GM23338 (cell line): ENCODE results near the gene UBASH3B. TPM values are rescaled to one million over a fixed set of nuclear protein-coding genes. Genes with fewer than 3 reads are reported as not detected.

ENCODE experiments used
- ATAC-seq: fragments of 200-7000 bp; cut with Tn5 transposase; 3 replicates; pipeline ENCODE4 v1.9.1; 2020
- DNase-seq: peaks from one replicate; pipeline ENCODE4 v3.0.0-alpha.2; 2015; ENCODE audit warnings: low spot score
- H2AFZ ChIP-seq: fragments of 200-600 bp; sonication (generic); 2 replicates; pipeline ENCODE4 v1.8.0; 2016; ENCODE audit warnings: antibody characterized with exemption, mild to moderate bottlenecking, moderate library complexity
- H3F3A ChIP-seq: fragments of 200-600 bp; sonication (generic); replicated peaks from 2 replicates; pipeline ENCODE4 v1.8.0; 2017; ENCODE audit warnings: antibody characterized with exemption, mixed run types, low read depth
- H3K27ac ChIP-seq: fragments of 200-600 bp; sonication (generic); 2 replicates; pipeline ENCODE4 v1.6.1; 2016; ENCODE audit warnings: low read depth
- H3K27me3 ChIP-seq: fragments of 200-600 bp; sonication (generic); 2 replicates; pipeline ENCODE4 v1.8.0; 2016; ENCODE audit warnings: mild to moderate bottlenecking, mixed run types, moderate library complexity; ENCODE audit not compliant: insufficient read depth
- H3K36me3 ChIP-seq: fragments of 200-600 bp; sonication (generic); 2 replicates; pipeline ENCODE4 v1.8.0; 2016; ENCODE audit warnings: mild to moderate bottlenecking; ENCODE audit not compliant: insufficient read depth
- H3K4me1 ChIP-seq: fragments of 200-600 bp; sonication (generic); 2 replicates; pipeline ENCODE4 v1.8.0; 2016; ENCODE audit warnings: mild to moderate bottlenecking, moderate library complexity; ENCODE audit not compliant: insufficient read depth
- H3K4me2 ChIP-seq: fragments of 200-600 bp; sonication (generic); 2 replicates; pipeline ENCODE4 v1.7.1; 2017; ENCODE audit warnings: mixed run types
- H3K4me3 ChIP-seq: fragments of 200-600 bp; sonication (generic); 2 replicates; pipeline ENCODE4 v1.6.1; 2016; ENCODE audit warnings: mixed run types
- H3K79me2 ChIP-seq: fragments of 200-600 bp; sonication (generic); replicated peaks from 2 replicates; pipeline ENCODE4 v1.8.0; 2017; ENCODE audit warnings: mild to moderate bottlenecking; ENCODE audit not compliant: insufficient read depth
- H3K9me2 ChIP-seq: fragments of 200-600 bp; sonication (generic); 2 replicates; pipeline ENCODE4 v1.8.0; 2017; ENCODE audit not compliant: insufficient read depth
- H4K20me1 ChIP-seq: fragments of 200-600 bp; sonication (generic); replicated peaks from 2 replicates; pipeline ENCODE4 v1.8.0; 2017; ENCODE audit warnings: mild to moderate bottlenecking; ENCODE audit not compliant: insufficient read depth
- H3K27ac Mint-ChIP-seq: 2 replicates; pipeline ENCODE4 v1.8.0; 2020; ENCODE audit warnings: inconsistent platforms, mild to moderate bottlenecking, moderate library complexity, mixed read lengths
- H3K27me3 Mint-ChIP-seq: 3 replicates; pipeline ENCODE4 v1.8.0; 2022; ENCODE audit warnings: low read depth, mild to moderate bottlenecking, moderate library complexity, mixed read lengths, inconsistent platforms; ENCODE audit not compliant: insufficient read depth, poor library complexity
- H3K36me3 Mint-ChIP-seq: 3 replicates; pipeline ENCODE4 v1.8.0; 2021; ENCODE audit warnings: low read depth, mild to moderate bottlenecking, inconsistent platforms, moderate library complexity, mixed read lengths
- H3K4me1 Mint-ChIP-seq: 3 replicates; pipeline ENCODE4 v1.8.0; 2020; ENCODE audit warnings: mild to moderate bottlenecking, inconsistent platforms, mixed read lengths
- H3K4me3 Mint-ChIP-seq: 3 replicates; pipeline ENCODE4 v1.8.0; 2021; ENCODE audit warnings: moderate library complexity, mild to moderate bottlenecking, inconsistent platforms, mixed read lengths
- H3K9me3 Mint-ChIP-seq: 3 replicates; pipeline ENCODE4 v1.8.0; 2020; ENCODE audit warnings: moderate library complexity, mild to moderate bottlenecking, inconsistent platforms, mixed read lengths
- CREB1 ChIP-seq: fragments of 250-450 bp; sonication (Bioruptor Pico); IDR thresholded peaks from 2 replicates; pipeline ENCODE4 v1.5.0; 2020; ENCODE audit warnings: low read depth, mild to moderate bottlenecking, moderate library complexity
- EZH2phosphoT487 ChIP-seq: fragments of 200-600 bp; sonication (generic); IDR thresholded peaks from one replicate; pipeline ENCODE4 v1.8.1; 2018; ENCODE audit warnings: antibody characterized with exemption; ENCODE audit not compliant: unreplicated experiment
- JUNB ChIP-seq: IDR thresholded peaks from one replicate; pipeline ENCODE4 v1.6.1; 2016; ENCODE audit warnings: antibody characterized with exemption; ENCODE audit not compliant: unreplicated experiment
- NANOG ChIP-seq: IDR thresholded peaks from 2 replicates; pipeline ENCODE4 v1.6.1; 2016; ENCODE audit warnings: antibody characterized with exemption, borderline replicate concordance
- POLR2AphosphoS5 ChIP-seq: IDR thresholded peaks from 2 replicates; pipeline ENCODE4 v1.6.1; 2016; ENCODE audit warnings: antibody characterized with exemption, low read depth
- STAT1 ChIP-seq: IDR thresholded peaks from one replicate; pipeline ENCODE4 v1.6.1; 2016; ENCODE audit warnings: antibody characterized with exemption; ENCODE audit not compliant: unreplicated experiment
- ZNF114 ChIP-seq: fragments of 250-450 bp; sonication (Bioruptor Pico); IDR thresholded peaks from 2 replicates; pipeline ENCODE4 v1.5.0; 2020; ENCODE audit warnings: mild to moderate bottlenecking, moderate library complexity
- ZNF462 ChIP-seq: fragments of 250-450 bp; sonication (Bioruptor Pico); IDR thresholded peaks from 2 replicates; pipeline ENCODE4 v1.5.0; 2020; ENCODE audit warnings: mild to moderate bottlenecking, moderate library complexity
- polyA plus RNA-seq: library from polyadenylated mRNA; unstranded; fragments of >200 nt; fragmentation: Nextera tagmentation; extraction: Ambion mirVana; gene quantifications from 2 replicates; pipeline ENCODE4 v1.2.1, GENCODE V29; 2016
- total RNA-seq: library from RNA; depleted of rRNA; stranded (reverse); fragments of >200 nt; shearing (Covaris generic); gene quantifications from 2 replicates; pipeline ENCODE4 v1.2.3, GENCODE V29; 2014
- TF ChIP-seq, protein P1 (sequence below), 2 experiments: fragments of 200-600 bp in 1 of 2; sonication (generic) in 1 of 2; conservative IDR thresholded peaks; 2 replicates each; pipeline versions ENCODE4 v1.5.1 to v1.6.1; 2016 to 2017; ENCODE audit warnings: antibody characterized with exemption in 2 of 2, low read depth in 2 of 2, mild to moderate bottlenecking in 2 of 2, moderate library complexity in 1 of 2

Gene UBASH3B
- total and polyA plus RNA-seq, 2 experiments from 2014 or later = 2.1 to 12.0 TPM

GRCh38 chr11:122852796-122853160 is 197.3 kb downstream of the UBASH3B start:
- TF ChIP-seq ZNF114 (CRISPR knock-in tag) (no peak), EZH2phosphoT487 (no peak)
- Histone ChIP-seq H3K27me3 (no peaks in the 10 kb centered on the region), H3K4me1 (peaks cover 18% of the 10 kb centered on the region; the same call in 1 of the 2 replicates), H3K79me2 (no peaks in the 10 kb centered on the region), H4K20me1 (no peaks in the 10 kb centered on the region), H3K36me3 (no peaks in the 10 kb centered on the region), H3K27ac (no peak overlapping the region), H3F3A (no peaks in the 10 kb centered on the region), H3K4me2 (no peak overlapping the region), H3K4me3 (no peak overlapping the region), H2AFZ (0 out of 2 replicates have a peak overlapping the region, but pooled peaks have one; percentile 19), H3K9me2 (no peaks in the 10 kb centered on the region)
- peaks cover 25% of the 10 kb centered on the region for H3K4me1 Mint-ChIP-seq
- no peaks in the 10 kb centered on the region for H3K36me3 Mint-ChIP-seq
- no peak overlapping the region for H3K4me3 Mint-ChIP-seq
- peaks cover 3% of the 10 kb centered on the region for H3K27me3 Mint-ChIP-seq
- no peaks in the 10 kb centered on the region for H3K9me3 Mint-ChIP-seq
- no peak overlapping the region for H3K27ac Mint-ChIP-seq
- DNase-seq (no peak), ATAC-seq (no peak)

DNA sequence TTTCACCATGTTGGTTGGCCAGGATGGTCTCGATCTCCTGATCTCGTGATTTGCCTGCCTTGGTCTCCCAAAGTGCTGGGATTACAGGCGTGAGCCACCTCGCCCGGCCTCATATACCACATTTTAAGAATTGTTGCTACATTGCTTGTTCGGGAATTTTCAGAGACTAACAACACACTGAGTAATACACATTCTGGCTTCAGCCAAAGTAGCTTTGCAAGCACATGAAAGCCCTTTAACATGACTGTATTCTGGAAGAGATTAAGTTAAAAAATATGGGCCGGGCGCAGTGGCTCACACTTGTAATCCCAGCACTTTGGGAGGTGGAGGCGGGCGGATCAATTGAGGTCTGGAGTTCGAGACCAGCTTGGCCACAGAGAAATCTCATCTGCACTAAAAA is 197.7 kb downstream of the UBASH3B start:
- Histone ChIP-seq H3K4me2 (no peak overlapping the region), H3K27me3 (no peaks in the 10 kb centered on the region), H3K4me3 (no peak overlapping the region), H3K27ac (no peak overlapping the region), H3K36me3 (no peaks in the 10 kb centered on the region), H3K9me2 (no peaks in the 10 kb centered on the region), H2AFZ (peak overlapping the region; percentile 0; the same call in 1 of the 2 replicates), H4K20me1 (no peaks in the 10 kb centered on the region), H3K79me2 (no peaks in the 10 kb centered on the region), H3F3A (no peaks in the 10 kb centered on the region), H3K4me1 (peaks cover 18% of the 10 kb centered on the region; the same call in 1 of the 2 replicates)
- DNase-seq = no peak
- Mint-ChIP-seq H3K4me3 (no peak overlapping the region), H3K36me3 (no peaks in the 10 kb centered on the region), H3K9me3 (no peaks in the 10 kb centered on the region), H3K4me1 (peaks cover 25% of the 10 kb centered on the region), H3K27ac (peak overlapping the region; percentile 43), H3K27me3 (peaks cover 3% of the 10 kb centered on the region)
- ATAC-seq = no peak
- TF ChIP-seq POLR2AphosphoS5 (no peak), ZNF114 (CRISPR knock-in tag) (no peak), STAT1 (no peak), JUNB (no peak), ZNF462 (CRISPR knock-in tag) (no peak), EZH2phosphoT487 (no peak), CREB1 (no peak), NANOG (no peak)
- TF ChIP-seq, protein P1, sequence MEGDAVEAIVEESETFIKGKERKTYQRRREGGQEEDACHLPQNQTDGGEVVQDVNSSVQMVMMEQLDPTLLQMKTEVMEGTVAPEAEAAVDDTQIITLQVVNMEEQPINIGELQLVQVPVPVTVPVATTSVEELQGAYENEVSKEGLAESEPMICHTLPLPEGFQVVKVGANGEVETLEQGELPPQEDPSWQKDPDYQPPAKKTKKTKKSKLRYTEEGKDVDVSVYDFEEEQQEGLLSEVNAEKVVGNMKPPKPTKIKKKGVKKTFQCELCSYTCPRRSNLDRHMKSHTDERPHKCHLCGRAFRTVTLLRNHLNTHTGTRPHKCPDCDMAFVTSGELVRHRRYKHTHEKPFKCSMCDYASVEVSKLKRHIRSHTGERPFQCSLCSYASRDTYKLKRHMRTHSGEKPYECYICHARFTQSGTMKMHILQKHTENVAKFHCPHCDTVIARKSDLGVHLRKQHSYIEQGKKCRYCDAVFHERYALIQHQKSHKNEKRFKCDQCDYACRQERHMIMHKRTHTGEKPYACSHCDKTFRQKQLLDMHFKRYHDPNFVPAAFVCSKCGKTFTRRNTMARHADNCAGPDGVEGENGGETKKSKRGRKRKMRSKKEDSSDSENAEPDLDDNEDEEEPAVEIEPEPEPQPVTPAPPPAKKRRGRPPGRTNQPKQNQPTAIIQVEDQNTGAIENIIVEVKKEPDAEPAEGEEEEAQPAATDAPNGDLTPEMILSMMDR (conservative IDR thresholded peaks at IDR 0.05; ENCODE audit: low read depth in 2 of 2) = no peak
